Activated CD4-positive, CD25-positive, alpha-beta regulatory T cell (primary cell): ENCODE results near the gene BFSP1.

Source experiments
- DNase-seq, 4 experiments: peaks; one replicate each; lab custom pipeline; 2025; lab: John Stamatoyannopoulos, UW

Gene BFSP1

DNA sequence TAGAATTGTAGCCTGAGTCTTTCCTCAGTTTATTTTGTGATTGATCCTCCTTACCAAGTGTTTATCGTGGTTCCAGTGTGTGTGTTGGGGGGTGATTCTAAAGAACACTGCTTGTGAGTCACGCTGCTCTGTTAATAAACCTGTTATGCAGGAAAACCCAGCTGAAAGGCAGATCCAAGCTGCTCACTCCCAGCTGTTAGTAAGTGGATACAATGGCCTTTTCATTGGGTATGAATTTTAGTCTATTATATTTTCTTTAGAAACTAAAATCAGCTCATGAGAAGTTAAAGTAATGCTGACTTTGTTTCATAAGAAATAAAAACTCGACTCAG lies 26.5 kb upstream of the BFSP1 start:
- DNase-seq: no peak

DNA sequence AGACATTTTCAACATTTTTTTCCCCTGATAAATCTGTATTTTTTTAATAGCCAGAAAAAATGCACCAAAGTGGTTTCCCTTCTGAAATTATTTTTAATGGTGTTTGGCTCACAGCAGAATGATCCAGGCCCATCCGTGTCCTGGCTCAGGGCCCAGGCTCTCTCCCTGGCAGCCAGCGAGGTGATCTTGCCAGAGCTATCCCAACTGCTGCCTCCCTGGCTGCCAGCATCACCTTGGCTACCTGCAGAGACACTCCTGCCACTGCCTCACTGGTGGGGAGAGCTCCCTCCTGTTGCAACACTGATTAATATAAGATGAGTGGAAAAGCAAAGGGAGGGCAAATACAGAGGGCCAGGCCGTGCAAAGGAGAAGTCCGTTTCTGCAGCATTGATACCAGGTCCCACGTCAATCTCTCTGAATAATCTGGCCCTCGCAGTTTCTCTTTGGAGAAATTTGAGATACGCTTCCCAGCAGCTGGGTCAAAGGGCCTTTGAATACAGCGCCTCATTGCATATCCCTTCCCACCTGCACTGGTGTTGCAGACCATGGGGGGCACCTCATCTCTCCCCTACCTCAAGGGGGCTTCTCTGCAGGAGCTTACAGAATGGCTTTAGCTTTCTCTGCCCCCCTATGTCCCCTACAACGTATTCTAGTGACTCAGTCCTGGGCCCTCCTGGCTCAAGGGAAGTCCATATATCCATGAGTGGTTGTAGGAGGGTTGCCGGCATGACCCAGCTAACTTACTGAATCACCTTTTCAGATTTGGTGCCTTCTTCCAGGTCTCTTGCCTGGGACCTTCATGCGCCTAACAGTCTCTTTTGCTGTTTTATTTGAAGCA lies 25.9 kb upstream of the BFSP1 start:
- DNase-seq: no peak

DNA sequence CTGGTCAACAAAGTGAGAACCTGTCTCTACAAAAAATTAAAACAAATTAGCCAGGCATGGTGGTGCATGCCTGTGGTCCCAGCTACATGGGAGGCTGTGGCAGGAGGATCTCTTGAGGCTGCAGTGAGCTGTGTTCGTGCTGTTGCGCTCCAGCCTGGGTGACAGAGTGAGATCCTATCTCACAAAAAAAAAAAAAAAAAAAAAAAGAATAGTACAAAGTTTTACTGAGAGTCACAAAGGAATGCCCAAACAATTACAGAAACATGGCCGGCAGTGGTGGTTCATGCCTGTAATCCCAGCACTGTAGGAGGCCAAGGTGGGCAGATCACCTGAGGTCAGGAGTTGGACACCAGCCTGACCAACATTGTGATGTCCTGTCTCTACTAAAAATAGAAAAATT lies 23.9 kb upstream of the BFSP1 start:
- DNase-seq: no peak

DNA sequence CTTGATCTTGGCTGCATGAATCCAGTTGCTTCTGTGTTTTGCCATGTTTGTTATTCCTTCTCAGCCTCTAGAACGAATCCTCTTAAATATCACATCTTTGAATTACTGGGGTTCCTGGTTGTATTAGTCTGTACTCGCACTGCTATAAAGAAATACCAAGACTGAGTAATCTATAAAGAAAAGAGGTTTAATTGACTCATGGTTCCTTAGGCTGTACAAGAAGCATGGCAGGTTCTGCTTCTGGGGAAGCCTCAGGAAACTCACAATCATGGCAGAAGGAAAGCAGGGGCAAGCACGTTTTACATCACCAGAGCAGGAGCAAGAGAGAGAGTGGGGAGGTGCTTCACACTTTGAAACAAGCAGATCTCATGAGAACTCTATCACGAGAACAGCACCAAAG lies 18.0 kb upstream of the BFSP1 start:
- DNase-seq: no peak

DNA sequence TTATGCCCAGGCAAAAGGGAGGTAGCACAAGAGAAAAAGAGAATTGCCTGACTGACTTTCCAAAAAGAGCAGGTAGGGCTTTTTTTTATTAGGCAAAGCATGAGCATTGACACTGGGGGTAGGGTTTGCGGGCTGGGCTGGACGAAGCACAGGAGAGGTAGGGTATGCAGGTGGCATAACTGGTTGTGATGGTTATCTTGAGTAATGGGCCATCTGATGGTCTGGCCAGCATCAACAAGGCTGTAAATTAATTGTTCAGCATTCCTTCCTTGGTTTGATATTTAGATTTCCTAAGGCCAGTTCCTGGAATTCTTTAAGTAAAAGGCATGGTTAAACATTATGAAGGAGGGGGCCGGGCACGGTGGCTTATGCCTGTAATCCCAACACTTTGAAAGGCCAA lies 13.9 kb upstream of the BFSP1 start:
- no peak for DNase-seq

DNA sequence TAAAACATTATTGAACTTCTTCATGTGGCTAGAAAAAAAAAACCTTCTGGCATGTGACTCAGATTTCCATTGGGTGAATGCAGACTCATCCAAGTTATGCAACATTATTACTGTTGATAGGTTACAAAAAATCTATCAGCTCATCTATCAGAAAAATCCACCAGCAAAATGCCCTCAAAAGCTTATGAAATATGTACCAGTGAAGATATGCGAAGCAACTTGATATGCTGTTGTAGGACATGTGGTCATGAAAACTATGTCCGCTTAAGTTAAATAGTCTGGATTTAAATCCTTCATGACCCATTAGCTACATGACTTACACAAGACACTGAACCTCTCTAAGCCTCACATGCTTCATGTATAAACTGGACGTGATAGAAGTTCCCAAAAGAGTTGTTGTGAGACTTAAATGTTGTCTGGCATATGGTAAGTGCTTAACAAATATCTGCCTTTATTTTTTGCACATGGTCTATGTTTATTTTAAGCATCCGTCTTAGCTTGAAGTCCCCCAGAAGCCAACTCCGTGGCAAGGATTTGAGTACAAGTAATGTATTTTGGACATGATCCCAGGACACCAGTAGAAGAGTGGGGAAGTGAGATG lies 12.5 kb upstream of the BFSP1 start:
- no peak for DNase-seq

DNA sequence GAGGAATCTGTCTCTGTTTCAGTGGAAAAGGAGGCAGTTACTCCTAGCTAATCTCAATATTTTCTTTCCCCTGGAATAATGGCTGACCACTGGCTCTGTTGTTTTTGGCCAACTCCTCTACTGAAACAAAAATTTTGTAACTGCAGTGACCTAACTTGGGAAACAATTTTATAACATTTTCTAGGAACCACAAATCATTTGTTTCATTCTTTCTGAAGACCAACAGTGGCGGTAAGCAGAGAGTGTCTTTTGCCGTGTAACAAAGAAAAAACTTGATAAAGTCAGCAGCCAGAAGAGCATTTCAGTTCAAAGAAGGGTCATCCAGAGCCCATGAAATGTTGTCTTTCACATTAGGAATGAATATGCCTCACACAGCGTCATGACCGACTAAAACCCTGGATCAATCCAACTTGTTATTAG lies 11.8 kb upstream of the BFSP1 start:
- no peak for DNase-seq

DNA sequence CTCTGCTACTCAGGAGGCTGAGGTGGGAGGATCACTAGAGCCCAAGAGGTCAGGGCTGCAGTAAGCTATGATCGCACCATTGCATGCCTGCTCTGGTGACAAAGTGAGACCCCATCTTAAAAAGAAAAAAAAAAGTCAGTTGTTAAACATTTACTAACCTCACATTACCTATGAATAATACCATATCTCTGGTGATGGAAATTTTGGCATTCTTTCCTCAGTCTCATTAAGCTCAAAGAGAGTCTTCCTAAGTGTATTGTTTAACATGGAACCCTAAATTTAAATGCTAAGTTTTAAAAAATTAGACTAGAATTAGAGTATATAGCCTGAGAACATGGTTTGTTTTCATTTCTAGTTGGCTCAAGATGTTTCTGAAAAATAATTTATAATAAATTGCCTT lies 11.3 kb upstream of the BFSP1 start:
- DNase-seq: no peak

DNA sequence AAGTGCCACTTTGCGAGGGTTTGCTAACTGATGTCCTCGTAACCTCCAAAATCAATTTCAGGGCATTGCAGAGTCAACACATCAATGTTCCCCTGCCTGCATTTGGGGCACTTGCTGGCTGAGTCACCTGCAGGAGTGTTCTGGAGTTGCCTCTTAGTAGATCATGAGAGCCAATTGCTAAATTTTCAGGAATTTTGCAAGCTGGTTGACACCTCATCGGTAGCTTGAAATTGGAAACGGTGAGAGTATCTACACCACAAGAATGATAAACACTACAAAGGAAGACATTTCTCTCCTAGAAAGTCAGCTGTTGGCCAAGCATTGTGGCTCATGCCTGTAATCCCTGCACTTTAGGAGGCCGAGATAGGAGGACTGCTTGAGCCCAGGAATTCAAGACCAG lies 10.8 kb upstream of the BFSP1 start:
- DNase-seq: no peak

DNA sequence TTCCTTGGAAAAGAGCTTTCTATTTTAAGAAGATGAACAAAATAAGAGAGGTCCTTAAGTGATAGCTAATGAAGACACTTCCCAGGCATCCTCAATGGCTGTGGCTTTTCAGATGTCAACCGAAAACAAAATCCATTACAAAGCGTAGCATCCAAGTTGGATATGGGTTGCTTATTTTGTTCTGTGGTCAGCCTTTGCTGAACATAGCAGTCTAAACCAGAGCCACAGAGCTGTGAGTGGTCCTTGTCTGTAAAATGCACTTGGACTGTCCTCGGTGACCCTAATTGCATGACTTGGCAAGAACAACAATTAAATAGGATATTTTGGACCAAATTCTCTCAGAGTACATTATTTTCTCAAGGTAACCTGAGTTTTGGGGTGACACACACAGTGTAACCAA lies 10.4 kb upstream of the BFSP1 start:
- DNase-seq: no peak

DNA sequence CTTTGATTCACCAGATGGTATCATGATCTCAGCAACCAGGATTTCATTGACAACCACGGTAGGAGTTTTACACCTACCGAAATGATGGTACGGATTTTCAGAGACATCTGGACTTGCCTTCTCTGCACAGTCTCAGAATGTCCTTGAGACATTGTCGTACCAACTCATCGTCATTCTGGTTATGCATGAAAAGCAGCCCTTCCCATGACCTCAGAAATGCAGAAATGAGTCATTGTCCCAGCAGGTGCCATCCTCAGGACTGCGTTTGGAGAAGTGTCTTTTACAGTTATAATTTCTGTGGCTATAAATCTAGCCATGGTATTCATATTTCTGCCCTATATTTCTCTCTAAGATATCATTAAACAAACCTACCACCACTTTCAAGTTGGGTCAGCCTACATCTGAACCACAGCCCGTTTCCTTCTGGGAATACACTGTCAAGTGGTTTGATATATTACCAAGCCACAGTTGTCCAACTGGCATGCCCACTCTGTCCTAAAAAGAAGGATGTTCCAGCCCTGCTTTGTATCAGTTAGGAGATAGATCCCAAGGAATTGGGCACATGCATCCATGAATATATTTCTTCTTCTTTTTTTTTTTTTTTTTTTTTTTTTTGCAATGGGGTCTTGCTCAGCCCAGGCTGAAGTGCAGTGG lies 7.5 kb upstream of the BFSP1 start:
- DNase-seq: no peak

DNA sequence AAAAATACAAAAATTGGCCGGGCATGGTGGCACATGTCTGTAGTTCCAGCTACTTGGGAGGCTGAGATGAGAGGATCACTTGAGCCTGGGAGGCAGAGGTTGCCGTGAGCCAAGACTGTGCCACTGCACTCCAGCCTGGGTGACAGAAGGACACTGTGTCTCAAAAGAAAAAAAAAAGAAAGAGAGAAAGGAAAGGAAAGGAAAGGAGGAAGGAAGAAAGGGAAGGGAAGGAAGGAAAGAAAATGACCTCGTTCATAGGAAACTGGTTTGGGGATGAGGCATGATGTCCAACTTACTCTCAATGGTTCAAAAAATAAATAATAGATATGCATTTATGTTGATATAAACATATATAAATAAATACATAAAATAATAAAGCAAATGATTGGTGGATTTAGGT lies 6.8 kb upstream of the BFSP1 start:
- DNase-seq: no peak

DNA sequence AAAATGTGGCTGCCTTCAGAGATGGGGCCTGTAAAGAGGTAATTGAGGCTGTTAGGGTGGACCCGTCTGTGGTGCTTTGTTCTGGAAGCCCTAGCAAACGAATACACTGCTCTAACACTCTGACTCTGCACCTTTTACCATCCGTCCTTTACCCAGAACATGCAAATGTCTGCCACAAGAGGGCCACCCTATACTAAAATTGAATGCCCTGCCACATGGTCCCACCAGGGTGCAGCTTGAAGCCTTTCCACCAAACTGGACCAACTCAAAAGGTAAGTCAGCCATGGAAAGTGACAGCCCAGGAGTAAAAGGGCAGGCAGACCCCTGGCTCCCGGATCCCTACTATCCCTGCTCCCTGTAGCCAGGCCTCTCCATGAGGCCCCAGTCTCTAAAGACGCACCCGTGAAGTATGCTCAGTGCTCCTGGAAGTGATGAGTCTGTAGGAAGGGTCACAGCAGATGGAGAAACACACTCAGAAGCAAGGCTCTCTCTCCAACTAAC lies 5.8 kb upstream of the BFSP1 start:
- peak in 3 of 4 experiments; percentile 12 to 29 (median 14) for DNase-seq

DNA sequence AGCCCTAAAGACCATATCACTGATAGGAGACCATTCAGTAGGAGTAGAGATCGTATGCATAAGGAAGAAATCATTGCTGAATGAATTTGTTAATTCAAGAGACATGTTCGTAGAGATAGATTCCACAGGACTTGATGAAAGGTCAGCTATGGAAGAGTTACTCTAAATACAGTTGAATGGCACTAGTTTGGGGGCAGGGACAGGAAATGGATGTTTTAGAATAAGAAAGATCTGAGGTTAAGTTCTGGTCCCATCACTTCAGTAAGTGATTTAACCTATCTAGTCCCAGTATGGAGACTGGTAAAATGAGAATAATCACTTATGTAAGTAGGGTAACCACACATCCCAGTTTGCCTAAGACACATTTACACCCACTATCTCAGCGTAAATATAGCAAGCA lies 2.9 kb upstream of the BFSP1 start:
- DNase-seq: no peak

DNA sequence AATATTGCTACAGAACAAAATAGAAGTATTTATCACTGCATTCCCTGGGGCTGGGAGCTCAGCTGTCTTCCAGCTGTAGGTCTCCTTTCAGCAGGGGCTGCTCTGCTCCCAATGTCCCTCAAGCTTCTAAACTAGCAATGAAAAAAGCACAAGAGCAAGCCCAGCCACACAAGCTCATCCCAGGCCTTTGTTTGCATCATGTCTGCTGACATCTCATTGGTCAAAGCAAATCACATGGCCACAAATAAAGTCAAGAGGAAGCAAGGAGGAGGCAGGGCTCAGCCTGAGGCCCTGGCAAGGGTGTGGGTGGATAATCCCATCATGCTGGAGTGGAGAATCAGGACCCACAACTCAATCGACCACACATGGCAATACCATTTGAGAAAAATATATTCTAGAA lies 2.2 kb upstream of the BFSP1 start:
- DNase-seq: no peak

DNA sequence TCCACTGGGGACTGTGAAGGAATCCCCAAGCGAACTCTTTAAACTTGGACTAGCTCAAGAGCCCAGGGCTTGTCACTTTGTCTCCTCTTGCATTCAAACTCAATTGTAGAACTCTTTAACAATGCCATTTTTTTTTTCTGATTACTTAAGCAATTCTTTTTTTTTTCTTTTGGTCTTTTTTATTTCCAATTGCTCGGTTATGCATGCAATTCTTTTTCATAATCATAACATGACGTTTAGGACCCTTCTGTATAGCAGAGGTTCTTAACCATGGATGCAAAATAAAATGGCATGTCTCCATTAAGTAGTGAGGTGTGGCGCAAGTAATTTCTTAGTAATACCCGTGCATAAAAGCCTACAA lies 466 bp upstream of the BFSP1 start:
- DNase-seq: no peak

DNA sequence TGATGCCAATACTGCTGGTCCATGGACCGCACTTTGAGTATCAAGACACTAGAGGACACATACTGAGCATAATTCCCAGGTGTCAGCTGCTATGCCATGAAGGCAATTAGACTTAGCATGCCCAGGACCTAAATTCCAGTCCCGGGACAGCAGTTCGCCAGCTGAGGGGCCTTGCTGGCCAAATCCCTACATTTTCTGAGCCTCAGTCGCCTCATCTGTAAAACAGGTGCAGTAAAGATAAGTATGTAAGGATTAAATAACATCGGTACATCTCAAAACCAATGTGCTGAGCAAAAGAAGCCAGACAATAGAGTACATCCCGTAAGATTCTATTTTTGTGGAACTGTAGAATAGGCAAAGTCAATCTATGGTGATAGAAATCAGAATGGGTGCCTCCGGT lies 1.0 kb downstream of the BFSP1 start:
- DNase-seq: no peak

DNA sequence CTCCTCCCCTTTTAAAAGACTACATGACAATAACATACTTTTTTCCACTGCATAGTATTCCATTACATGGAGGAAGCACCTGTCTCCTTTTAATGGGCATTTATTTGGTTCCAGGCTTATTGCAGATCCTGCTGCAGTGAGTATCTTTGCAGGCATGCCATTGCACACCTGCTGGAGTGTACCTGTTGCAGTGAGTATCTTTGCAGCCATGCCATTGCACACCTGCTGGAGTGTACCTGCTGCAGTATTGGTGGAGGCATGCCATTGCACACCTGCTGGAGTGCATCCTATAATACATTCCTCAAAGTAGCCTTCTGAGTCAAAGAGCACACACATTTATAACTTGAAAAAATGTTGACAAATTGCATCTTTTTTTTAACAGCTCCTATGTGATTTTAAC lies 1.6 kb downstream of the BFSP1 start:
- no peak for DNase-seq

DNA sequence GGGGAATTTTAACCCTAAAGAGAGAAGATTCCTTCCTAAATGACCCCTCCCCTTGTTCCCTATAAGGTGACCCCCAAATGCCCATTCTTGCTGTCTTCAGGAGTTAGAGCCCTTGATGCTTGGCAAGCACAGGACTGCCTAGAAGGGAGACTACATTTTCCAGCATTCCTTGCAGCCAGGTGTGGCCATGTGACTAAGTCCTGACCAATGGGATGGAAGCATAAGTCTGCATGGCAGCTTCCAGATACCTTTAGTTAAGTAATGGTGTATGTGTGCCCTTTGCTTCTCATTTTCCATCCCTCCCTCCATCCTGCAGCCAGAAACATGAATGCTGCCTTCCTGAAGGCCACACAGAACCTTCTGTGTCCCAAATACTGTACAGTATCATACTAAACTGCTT lies 5.5 kb downstream of the BFSP1 start:
- no peak for DNase-seq

DNA sequence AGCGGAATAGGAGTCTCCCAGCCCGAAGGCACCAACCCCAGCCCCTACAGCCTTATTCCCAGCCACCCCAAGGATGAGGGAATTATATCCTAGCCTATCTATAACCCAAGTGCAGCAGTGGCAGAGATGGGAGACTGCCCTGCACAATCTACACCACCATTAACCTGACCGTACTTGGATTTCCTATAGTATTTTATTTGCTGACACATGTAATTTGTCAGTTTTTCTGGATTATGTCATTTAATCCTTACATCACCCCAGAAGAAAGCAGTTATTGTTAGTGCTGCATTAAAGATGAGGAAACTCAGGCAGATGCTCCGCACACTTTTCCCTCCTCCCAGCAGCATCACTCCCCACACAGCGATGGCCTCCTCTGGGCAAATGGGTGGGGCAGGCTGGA lies 6.0 kb downstream of the BFSP1 start:
- no peak for DNase-seq

DNA sequence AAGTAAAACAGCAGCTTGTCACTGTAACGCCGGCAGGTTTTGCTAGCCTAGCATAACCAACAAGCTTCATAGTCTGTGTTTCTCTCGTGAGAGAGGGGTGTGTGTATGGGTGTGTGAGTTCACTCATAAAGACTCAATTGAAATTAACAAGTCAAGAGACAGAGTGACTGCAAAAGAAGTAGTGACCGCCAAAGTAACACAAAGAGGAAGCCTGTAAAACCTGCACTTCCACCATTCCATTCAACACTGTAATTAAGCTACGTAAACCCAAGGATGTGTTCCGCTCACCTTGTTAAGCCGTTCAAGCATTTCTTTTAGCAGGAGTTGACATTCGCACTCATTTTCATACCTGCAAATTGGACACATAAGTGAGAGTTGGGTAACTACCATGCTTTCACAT lies 6.6 kb downstream of the BFSP1 start:
- DNase-seq: no peak

DNA sequence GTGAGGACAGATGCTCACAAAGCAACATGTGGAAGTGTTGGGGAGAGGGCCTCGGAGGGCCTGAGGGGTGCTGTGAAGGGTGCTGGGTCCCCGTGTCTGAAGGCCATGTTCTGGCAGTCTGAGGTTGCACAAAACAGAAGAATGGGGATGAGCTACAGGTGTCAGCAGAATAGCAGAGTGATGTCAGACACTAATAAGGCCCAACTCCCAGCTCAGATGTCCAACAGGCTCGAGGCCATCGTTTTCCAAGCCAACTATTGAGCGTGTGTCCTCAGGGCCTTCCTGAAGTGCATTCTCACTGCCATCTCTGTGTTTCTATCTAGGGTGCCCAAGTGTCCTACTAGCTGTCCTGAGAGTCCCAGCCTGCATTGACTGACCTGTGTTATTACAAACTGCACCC lies 7.9 kb downstream of the BFSP1 start:
- no peak for DNase-seq

DNA sequence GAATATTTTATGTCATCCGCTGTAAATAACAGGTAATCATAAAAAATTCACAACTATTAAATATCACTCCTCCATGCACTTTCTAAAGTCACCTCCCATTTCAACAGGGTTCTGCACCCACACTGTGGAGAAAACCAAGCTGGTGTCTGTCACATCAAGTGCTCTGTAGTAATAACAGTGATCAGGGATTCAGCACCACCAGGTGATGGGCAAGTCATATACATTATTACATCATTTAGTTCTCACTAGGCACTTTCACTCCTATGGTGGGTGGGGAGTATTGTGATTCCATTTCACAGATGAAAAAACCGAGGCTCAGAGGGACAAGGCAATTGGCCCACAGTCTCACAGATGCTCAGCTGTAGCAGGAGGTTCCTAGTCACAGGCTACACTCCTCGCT lies 8.7 kb downstream of the BFSP1 start:
- no peak for DNase-seq

DNA sequence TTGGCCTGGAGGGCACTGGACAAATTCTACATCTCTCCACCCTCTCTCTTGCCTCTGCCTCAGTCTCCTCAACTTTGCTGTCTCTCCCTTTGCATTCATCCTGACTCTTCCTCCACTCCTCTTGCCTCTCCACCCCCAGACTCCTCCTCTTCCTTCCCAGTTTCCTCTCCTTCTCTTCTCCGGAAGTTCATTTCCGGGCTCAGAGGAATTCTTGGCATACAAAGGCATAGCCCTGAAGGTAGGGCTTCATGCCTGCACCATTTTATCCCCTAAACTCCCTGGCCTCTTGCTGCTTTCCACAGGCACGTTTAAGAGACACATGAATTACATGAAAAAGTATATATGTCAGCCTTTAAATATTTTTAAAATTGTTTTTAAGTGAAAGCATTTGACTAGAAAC lies 10.6 kb downstream of the BFSP1 start:
- DNase-seq: no peak
